NCI-H460 (cell line): ENCODE data around the gene TPX2. TPM values are rescaled to one million over a fixed set of nuclear protein-coding genes. Genes with fewer than 3 reads are reported as not detected.
"Not testable (repeated sequence)": the region's sequence is repeated elsewhere in the genome, so short reads cannot be mapped to it uniquely, and the experiment has no call there.

Experiments used
- DNase-seq: peaks from one replicate; pipeline ENCODE4 v3.0.0-alpha.2; 2016; ENCODE audit warnings: low read depth; ENCODE audit errors: extremely low read depth
- total RNA-seq: library from RNA; depleted of rRNA; stranded (reverse); fragments of >200 nt; shearing (Covaris generic); gene quantifications from 2 replicates; pipeline ENCODE4 v1.2.3, GENCODE V29; 2014

The TPX2 gene
- total RNA-seq, 1 experiment from 2014 or later, result 105 TPM

- no peak for DNase-seq
These were observed 70.6 kb downstream of the TPX2 start for GRCh38 chr20:31809661-31810060.

DNA sequence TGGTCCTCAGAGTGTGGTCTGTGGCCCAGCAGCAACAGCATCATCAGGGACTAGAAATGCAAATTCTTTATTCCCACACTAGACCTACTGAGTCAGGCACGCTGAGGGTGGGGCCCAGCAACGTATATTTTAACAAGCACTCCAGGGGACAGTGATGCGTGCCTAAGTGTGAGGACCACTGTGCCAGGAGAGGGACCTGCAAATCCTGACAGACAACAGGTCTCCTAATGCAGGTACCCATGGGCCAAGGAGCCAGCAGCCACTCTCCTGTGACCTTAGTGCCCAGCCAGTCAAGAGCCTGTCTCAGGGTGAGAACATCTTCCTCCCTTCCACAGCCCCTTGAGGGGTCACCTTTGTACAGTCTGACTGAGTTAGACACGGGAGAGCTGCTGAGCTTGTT is 72.1 kb downstream of the TPX2 start:
- DNase-seq, result no peak

DNA sequence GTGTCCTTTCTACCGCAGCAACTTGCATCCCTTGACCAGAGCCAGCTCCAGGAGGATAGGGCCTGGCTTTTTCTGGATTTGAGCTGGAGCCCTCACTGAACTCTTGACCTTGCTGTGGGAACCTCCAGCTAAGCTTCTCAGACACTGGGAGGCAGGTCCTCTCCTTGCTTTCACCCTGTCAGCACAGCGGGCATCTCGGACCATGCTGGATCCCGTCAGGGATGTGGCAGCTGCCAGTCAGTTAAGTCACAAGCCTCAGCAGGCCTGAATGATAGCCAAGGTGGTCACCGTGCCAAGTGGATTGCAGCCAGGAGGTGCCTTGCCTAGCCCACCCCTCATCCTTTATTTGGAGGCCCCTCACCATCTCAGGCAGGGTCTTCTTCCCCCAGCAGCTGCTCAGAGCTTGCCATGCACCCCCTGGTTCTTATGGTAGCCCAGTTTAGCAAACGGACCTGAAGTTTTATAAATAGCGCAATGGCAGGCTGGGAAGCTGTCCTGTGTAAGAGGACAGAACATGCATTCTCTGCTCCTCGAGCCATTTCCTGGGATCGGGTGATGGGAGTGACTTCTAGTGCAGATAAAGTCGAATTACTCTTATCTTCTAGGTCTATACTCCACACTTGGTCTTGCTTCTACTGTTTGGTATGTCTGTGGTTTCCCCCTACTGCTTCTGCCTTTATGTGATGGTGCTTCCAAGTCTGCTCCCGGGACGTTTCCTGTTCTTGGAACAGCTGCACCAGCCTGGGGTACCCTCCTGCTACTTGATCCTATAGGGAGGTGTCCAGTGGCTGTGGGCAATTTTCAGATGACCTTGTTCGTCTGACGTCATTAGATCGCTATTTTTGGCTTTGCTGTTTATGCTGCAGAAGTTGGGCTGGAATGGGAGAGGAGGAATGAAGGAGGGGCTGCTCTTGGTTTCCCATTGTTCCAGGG is 73.0 kb downstream of the TPX2 start:
- no peak for DNase-seq

DNA sequence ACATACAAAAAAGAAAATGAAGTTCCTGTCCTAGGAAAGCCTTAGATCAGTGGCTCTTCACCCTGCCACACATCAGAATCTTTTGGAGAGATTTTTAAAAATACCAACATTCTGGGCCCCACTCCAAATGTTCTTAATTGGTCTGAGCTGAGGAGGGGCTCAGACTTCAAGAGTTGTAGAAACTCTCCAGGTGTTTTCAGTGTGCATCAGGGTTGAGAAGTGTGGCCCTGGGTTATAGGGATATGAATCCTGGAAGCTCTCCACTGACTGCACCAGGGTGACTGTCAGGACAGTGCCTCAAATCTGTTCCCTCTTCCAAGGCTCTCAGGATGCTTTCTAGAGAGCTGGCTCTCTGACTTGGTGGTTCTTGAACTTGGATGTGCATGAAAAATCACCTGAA is 74.5 kb downstream of the TPX2 start:
- no peak for DNase-seq

DNA sequence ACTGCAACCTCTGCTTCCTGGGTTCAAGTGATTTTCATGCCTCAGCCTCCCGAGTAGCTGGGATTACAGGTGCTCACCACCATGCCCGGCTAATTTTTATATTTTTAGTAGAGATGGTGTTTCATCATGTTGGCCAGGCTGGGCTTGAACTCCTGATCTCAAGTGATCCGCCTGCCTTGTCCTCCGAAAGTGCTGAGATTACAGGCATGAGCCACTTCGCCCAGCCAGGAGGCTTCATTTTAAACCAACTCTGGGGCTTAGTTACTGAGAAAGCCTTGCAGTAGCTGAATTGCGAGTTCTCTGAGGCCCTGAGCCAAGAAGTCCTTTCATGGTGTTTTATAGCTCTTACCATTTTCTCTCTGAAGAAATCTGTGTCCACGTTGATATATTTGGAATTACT is 75.1 kb downstream of the TPX2 start:
- not testable (repeated sequence) for DNase-seq

- no peak for DNase-seq
These were observed 76.5 kb downstream of the TPX2 start for GRCh38 chr20:31815408-31816188.

GRCh38 chr20:31816221-31816620 is 77.1 kb downstream of the TPX2 start:
- DNase-seq, result no peak

DNA sequence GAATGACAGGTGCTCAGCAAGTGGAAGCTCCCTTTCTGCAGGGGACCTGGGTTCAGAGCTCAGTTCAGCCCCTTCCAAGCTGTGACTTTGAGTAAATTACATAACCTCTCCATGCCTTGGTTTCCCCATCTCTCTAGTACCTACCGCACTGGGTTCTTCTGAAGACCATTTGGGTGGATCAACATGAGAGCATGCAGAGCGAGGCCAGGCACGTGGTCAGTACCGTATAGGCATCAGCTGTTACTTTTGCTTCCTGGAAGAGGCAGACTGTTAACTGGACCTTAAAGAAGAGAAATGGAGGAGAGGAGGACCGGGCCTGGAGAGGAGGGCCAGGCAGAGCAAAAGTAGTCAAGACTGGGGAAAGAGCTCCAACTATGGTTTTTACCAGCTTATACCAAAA is 78.4 kb downstream of the TPX2 start:
- DNase-seq, result no peak

DNA sequence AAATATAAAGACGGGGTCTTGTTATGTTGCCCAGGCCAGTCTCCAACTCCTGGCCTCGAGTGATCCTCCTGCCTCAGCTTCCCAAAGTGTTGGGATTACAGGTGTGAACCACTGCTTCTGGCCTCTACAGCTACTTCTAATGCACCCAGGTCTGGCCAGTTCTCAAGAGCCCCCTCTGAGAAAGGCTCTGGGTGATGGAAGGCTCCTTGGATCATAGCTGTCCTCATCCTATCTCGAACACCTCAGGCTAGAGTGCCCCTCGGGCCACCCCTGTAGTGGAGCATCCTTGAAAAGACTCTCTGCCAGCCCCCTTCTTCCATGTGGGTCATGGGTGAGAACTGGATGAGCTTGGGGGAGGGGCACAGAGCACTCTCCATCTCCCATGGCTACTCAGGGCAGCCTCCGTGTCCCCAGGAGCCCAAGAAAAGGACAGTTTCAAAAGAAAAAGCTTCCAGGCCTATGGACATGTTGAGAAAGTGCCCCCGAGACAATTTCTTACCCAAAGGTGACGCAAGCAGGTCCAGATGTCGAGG is 79.4 kb downstream of the TPX2 start:
- DNase-seq, result no peak

DNA sequence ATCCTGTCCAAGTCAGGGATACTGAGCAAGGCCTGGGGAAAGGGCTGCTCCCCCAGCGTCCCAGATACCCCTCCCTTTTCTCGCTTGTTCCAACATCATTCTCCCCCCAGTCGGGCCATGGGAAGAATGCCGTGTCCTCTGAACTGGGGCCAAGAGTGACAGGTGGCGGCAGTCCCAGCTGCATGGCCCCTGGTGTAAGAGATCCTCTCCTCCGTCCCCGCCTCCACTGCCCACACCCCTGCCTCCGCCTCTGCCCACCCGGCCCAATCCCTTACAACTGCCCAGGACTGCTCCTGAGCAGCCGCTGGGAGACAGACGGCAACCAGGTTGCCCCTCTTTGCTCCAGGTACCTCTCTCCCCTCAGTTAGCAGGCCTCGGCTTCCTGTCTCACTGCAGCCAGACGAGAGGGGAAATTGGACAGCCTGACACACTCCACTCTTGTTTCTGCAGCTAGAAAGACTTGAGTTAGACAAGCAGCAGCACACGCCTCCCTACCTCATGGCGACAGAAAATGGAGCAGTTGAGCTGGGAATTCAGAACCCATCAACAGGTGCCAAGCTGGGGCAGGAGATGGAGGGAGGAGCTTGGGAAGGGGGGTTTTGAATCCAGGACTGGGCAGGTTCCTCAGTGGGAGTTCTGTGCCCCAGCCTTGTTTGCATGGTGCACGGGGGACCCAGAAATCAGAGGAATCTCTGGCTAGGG is 80.1 kb downstream of the TPX2 start, which contains the start of gene MYLK2:
TSS of gene MYLK2 (plus strand) at position 274 of the 702 bp plus-strand sequence. CDS start at position 499, 225 bp downstream.
- no peak for DNase-seq

DNA sequence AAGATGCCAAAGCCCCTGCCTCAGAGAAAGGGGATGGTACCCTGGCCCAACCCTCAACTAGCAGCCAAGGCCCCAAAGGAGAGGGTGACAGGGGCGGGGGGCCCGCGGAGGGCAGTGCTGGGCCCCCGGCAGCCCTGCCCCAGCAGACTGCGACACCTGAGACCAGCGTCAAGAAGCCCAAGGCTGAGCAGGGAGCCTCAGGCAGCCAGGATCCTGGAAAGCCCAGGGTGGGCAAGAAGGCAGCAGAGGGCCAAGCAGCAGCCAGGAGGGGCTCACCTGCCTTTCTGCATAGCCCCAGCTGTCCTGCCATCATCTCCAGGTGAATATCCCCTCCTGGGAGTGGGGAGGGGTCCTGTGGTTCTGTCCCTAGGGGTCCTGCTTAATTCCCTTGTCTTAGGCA is 81.1 kb downstream of the TPX2 start:
- no peak for DNase-seq

GRCh38 chr20:31821427-31821826 is 82.3 kb downstream of the TPX2 start:
- no peak for DNase-seq

DNA sequence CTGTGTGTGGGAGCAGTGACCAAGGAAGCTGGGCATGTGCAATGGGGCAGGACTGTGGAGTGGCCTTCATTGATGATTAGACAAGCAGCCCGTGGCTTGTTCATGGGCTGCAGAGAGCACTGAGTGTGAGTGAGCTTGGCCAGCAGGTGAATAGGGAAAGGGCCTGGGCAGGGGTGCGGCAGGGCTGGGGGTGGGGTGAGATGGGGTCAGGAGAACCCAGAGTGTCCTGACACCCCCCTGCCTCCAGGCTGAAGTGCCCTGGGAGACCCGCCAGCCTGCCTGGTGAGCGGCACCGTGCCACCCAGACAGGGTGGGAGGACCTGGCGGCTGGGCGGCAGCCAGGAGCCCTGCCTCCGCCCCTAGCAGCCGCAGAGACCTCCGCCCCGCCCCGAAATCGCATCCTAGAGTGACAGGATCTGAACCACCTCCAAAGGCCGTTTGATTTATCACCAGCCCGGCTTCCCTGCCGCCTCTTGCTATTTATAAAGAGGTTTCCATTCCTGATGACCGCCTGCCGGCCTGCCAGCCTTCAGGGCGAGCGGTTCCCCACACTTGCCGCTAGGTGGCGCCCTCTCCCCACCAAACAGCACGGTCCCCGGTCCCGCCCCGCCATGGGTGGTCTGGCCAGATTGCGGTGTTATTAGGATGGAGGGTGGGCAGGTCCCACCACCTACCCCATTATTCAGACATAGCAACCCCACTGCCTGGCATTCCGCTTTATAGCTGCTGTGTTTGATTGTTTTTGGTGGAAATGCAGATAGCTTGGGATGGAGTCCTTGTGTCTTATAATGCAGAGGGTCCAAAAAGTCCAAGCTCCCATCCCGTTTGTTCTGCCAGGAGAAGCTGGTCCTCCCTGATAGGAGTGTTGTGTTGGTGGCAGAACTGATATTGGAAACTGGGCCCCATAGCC is 83.6 kb downstream of the TPX2 start:
- DNase-seq, result peak; percentile 43

GRCh38 chr20:31823360-31824124 is 84.5 kb downstream of the TPX2 start:
- no peak for DNase-seq

DNA sequence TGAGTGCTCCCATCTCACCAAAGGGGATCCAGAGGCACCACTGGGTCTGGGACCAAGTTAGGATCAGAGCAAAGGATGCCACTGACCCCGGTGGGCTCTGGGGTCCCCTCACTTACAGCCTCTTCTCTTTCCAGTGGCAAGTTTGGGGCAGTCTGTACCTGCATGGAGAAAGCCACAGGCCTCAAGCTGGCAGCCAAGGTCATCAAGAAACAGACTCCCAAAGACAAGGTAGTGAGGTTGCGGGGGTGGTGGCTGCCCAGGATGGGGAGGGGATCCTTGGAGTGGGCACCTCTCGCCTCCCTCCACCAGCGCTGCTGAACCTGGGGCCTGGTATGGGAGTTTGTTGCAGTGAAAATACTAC is 85.0 kb downstream of the TPX2 start:
- DNase-seq, result no peak

DNA sequence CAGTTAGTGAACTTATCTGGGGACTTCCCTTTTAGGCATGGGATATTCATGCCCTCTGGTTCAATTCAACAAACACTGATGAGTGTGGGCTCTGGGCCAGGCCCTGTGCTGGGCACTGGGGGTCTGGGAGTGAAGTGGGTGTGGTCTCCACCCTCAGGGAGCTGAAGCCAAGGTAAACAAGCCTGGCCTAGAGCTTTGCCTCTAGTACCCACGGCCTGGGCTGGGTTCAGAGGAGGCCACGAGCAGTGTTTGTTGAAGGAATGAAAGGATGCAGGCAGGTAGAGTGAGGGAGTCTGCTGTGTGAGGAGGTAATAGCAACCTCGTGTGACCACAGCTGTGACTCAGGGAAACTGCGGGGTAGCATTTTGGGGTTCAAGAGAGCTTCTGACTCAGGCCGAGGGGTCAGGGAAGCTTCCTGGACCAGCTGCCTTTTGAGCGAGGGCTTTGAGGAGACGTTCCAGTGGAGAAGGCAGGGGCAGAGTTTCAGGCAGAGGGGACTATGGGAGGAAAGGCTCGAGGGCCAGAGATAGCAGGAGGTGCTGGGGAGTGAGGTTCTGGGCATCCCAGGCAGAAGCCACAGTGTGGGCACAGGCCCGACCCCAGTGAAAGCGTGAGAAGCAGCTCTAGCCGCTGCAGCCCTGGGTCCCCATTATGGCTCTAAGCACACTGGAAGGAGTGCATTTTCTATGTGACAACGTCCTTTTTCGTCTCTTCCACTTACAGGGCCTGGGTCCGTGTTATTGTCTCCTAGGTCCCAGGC is 85.6 kb downstream of the TPX2 start:
- DNase-seq, result no peak

- DNase-seq, result no peak
These were observed 87.0 kb downstream of the TPX2 start for GRCh38 chr20:31826074-31826473.

DNA sequence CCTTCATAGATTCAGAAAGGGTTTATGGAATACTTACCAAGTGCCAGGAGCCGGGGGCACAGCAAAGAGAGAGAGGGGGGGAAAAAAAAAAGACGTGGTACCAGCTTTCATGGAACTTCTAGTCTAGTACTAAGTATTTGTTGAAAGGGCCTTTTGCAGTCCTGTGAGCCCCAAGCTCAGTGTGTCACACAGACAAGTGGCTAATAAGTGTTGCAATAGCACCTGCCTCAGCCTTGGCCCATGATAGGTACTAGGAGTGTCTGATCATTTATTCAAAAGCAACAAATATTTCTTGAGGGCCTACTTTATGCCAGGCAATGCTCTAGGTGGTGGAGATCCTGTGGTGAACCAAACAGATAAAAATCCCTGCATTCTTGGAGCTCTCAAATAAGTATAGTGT is 88.0 kb downstream of the TPX2 start:
- no peak for DNase-seq
